ENCODE measurements around the gene RARB. TPM values are rescaled to one million over a fixed set of nuclear protein-coding genes. Genes with fewer than 3 reads are reported as not detected.
A peak's percentile ranks its signal among the peaks of the same experiment; 100 is the strongest.

The RARB gene
- total and polyA plus RNA-seq, 2 donors from 2014 or later, result 8.3 to 14.7 TPM

DNA sequence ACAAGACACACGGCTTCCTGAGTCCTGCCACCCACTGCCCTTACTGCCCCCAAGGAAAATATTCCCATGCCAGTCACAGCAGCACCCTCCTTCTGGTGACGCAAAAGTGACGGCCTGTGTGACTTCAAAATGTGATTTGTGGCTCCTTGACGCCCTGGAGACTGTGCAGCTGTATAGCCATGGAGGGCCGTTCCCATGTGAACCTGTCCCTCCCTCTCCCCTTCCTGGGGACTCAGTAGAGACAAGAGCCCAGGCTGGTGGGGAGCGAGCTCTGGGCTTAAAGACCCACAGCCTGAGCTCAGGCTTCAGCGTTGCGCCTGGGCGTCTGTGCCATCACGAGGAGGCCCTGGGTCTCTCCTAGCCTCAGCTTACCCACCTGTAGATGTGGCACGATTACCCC lies 158.5 kb downstream of the RARB start:
- H3K4me3 ChIP-seq (ENCODE audit: low read length in 3 of 3), result no peak overlapping the region
- intact Hi-C loops (cut with DNase I), result no loop called here
- TF ChIP-seq, protein P1, sequence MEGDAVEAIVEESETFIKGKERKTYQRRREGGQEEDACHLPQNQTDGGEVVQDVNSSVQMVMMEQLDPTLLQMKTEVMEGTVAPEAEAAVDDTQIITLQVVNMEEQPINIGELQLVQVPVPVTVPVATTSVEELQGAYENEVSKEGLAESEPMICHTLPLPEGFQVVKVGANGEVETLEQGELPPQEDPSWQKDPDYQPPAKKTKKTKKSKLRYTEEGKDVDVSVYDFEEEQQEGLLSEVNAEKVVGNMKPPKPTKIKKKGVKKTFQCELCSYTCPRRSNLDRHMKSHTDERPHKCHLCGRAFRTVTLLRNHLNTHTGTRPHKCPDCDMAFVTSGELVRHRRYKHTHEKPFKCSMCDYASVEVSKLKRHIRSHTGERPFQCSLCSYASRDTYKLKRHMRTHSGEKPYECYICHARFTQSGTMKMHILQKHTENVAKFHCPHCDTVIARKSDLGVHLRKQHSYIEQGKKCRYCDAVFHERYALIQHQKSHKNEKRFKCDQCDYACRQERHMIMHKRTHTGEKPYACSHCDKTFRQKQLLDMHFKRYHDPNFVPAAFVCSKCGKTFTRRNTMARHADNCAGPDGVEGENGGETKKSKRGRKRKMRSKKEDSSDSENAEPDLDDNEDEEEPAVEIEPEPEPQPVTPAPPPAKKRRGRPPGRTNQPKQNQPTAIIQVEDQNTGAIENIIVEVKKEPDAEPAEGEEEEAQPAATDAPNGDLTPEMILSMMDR (IDR thresholded peaks at IDR 0.05; ENCODE audit: borderline replicate concordance, extremely low read depth, insufficient read depth), result no peak
- H3K9me3 ChIP-seq (ENCODE audit: control insufficient read depth in 2 of 3, insufficient read depth in 1 of 3, low read length in 3 of 3), result no peaks in the 10 kb centered on the region
- H3K9ac ChIP-seq (ENCODE audit: low read length in 3 of 3), result no peak overlapping the region
- H3K36me3 ChIP-seq (ENCODE audit: control insufficient read depth in 2 of 3, insufficient read depth in 3 of 3, low read length in 3 of 3), result peaks cover 3 to 12% (median 5%) of the 10 kb centered on the region in 3 donors
- no peaks in the 10 kb centered on the region for H3K4me1 ChIP-seq (ENCODE audit: control insufficient read depth in 2 of 3, insufficient read depth in 2 of 3, low read depth in 1 of 3, low read length in 3 of 3)
- no peaks in the 10 kb centered on the region for H3K27me3 ChIP-seq (ENCODE audit: control insufficient read depth, insufficient read depth, low read length)
- FAIRE-seq (no peak), DNase-seq (peak in 1 of 5 donors; percentile 7)
- H3K27ac ChIP-seq (ENCODE audit: low read depth in 2 of 2, low read length in 2 of 2), result no peak overlapping the region

DNA sequence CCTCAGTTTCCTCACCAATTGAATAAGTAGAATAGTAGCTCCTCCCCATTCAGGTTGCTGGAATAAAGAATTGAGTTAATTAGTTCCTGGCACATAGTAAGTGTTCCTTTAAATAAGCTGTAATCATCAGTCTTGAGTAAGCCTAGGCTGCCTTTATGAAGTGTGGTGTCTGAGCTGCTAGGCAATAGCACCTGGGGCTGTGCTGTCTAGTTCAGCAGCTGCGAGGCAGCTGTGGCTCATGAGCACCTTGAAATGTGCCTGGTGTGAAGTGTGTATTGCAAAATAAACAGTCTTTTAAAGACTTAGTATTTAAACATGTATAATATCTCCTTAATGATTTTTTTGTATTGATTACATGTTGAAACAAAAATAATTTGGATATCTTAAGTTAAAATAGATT lies 159.0 kb downstream of the RARB start:
- no peak overlapping the region for H3K4me3 ChIP-seq (ENCODE audit: low read length in 3 of 3)
- H3K36me3 ChIP-seq (ENCODE audit: control insufficient read depth in 2 of 3, insufficient read depth in 3 of 3, low read length in 3 of 3), result peaks cover 2 to 10% (median 4%) of the 10 kb centered on the region in 3 donors
- H3K9me3 ChIP-seq (ENCODE audit: control insufficient read depth in 2 of 3, insufficient read depth in 1 of 3, low read length in 3 of 3), result no peaks in the 10 kb centered on the region
- H3K27me3 ChIP-seq (ENCODE audit: control insufficient read depth, insufficient read depth, low read length), result no peaks in the 10 kb centered on the region
- FAIRE-seq, result no peak
- H3K4me1 ChIP-seq (ENCODE audit: control insufficient read depth in 2 of 3, insufficient read depth in 2 of 3, low read depth in 1 of 3, low read length in 3 of 3), result peaks cover 0 to 5% (median 3%) of the 10 kb centered on the region in 3 donors
- TF ChIP-seq, protein P1 (IDR thresholded peaks at IDR 0.05; ENCODE audit: borderline replicate concordance, extremely low read depth, insufficient read depth), result no peak
- DNase-seq, result peak in 1 of 5 donors; percentile 5
- H3K9ac ChIP-seq (ENCODE audit: low read length in 3 of 3), result no peak overlapping the region
- no peak overlapping the region for H3K27ac ChIP-seq (ENCODE audit: low read depth in 2 of 2, low read length in 2 of 2)
- intact Hi-C loops (cut with DNase I), result no loop called here

DNA sequence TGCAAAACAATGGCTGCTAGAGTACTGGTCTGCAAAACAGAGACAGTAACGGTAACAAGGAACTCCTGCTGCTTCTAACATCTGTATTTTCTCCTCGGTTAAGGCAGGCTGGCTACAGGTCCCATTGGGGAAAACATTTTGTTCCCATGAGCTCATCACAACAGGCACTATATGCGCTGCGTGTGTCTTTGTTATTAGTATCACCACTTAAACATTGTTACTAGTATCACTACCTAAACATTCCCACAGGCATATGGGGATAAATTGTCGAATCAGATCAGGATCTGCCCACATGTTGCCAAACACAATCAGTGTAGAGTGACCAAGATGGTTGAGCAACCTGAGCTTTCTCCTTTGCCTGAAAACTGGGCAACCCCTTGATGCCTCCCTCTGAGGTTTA lies 159.5 kb downstream of the RARB start:
- FAIRE-seq, result no peak
- TF ChIP-seq, protein P1 (IDR thresholded peaks at IDR 0.05; ENCODE audit: borderline replicate concordance, extremely low read depth, insufficient read depth), result no peak
- intact Hi-C loops (cut with DNase I), result no loop called here
- no peaks in the 10 kb centered on the region for H3K27me3 ChIP-seq (ENCODE audit: control insufficient read depth, insufficient read depth, low read length)
- peaks cover 3 to 10% (median 7%) of the 10 kb centered on the region in 3 donors for H3K4me1 ChIP-seq (ENCODE audit: control insufficient read depth in 2 of 3, insufficient read depth in 2 of 3, low read depth in 1 of 3, low read length in 3 of 3)
- no peak overlapping the region for H3K4me3 ChIP-seq (ENCODE audit: low read length in 3 of 3)
- peaks cover 0 to 10% (median under 1%) of the 10 kb centered on the region in 3 donors for H3K36me3 ChIP-seq (ENCODE audit: control insufficient read depth in 2 of 3, insufficient read depth in 3 of 3, low read length in 3 of 3)
- H3K27ac ChIP-seq (ENCODE audit: low read depth in 2 of 2, low read length in 2 of 2), result no peak overlapping the region
- DNase-seq, result no peak
- H3K9ac ChIP-seq (ENCODE audit: low read length in 3 of 3), result no peak overlapping the region
- no peaks in the 10 kb centered on the region for H3K9me3 ChIP-seq (ENCODE audit: control insufficient read depth in 2 of 3, insufficient read depth in 1 of 3, low read length in 3 of 3)

DNA sequence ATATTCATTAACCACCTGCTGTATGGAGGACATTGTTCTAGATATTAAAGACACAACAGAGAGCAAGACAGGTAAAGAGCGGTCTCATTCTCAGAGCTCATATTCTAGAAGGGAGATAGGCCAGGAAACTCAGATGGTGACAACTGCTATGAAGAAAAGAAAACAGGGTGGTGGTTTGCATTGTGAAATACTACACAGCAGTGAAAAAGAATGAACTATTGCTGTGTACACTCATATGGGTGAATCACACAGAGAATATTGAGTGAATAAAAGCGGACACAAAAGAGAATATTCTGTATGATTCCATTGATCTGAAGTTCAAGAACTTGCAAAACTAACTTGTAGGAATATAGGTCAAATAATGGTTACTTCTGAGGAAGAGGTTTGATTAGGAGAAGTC lies 159.9 kb downstream of the RARB start:
- Histone ChIP-seq H3K27ac (ENCODE audit: low read depth in 2 of 2, low read length in 2 of 2) (no peak overlapping the region), H3K27me3 (ENCODE audit: control insufficient read depth, insufficient read depth, low read length) (no peaks in the 10 kb centered on the region), H3K9me3 (ENCODE audit: control insufficient read depth in 2 of 3, insufficient read depth in 1 of 3, low read length in 3 of 3) (no peaks in the 10 kb centered on the region), H3K4me1 (ENCODE audit: control insufficient read depth in 2 of 3, insufficient read depth in 2 of 3, low read depth in 1 of 3, low read length in 3 of 3) (peaks cover 4 to 14% (median 10%) of the 10 kb centered on the region in 3 donors), H3K4me3 (ENCODE audit: low read length in 3 of 3) (no peak overlapping the region), H3K36me3 (ENCODE audit: control insufficient read depth in 2 of 3, insufficient read depth in 3 of 3, low read length in 3 of 3) (peaks cover 0 to 10% (median 0%) of the 10 kb centered on the region in 3 donors), H3K9ac (ENCODE audit: low read length in 3 of 3) (no peak overlapping the region)
- FAIRE-seq (no peak), DNase-seq (no peak)
- intact Hi-C loops (cut with DNase I), result no loop called here
- TF ChIP-seq, protein P1 (IDR thresholded peaks at IDR 0.05; ENCODE audit: borderline replicate concordance, extremely low read depth, insufficient read depth), result no peak
